ENCODE data around the gene MYH6.
"Not testable (repeated sequence)": the region's sequence is repeated elsewhere in the genome, so short reads cannot be mapped to it uniquely, and the experiment has no call there.

MYH6 gene

DNA sequence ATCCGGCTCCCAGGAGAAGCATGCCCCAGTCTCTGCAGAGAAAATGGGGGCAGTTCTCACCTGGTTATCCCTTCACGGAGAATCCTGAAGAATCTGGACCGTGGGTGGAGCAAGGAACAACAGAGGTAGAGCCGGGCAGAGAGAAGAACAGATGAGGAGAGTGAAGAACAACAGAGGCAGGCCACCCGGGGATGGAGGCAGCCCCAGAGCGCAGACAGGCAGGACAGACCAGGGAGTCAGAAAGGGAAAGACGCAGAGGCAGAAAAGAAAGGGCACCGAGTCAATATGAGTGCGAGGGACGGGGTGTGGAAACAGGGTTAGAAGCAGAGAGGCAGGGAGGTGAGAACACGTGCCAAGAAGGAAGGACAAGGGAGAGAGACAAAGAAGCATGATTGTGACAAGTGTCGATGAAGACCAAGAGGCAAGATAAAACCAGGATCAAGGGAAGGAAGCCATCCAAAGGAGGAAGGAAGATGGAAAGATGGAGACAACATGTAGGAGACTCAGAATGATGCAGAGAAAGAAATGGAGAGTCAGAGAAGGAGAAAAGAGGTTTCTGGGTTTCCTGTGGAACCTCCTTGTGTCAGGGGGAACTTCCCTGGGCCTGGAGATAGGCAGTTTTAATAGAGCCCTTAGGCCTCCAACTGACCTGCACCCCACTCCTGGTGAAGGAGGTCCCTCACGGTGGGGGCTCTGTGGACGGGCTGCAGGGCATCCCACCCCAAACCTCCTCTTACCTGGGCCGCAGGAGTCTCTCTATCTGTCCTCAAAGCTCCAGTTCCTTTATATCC, at the start of gene MYH6:
MYH6 (minus strand) TSS at position 758 of the 791 bp plus-strand sequence. CDS start 1,050 bp downstream, outside the sequence.
- DNase-seq = no peak

GRCh38 chr14:23456883-23457586, 49.0 kb upstream of the MYH6 start:
- not testable (repeated sequence) for DNase-seq

- no peak for DNase-seq
Observed at GRCh38 chr14:23454445-23454856, 46.4 kb upstream of the MYH6 start.

- DNase-seq = no peak
Observed at GRCh38 chr14:23452237-23452636, 44.2 kb upstream of the MYH6 start.

- DNase-seq = no peak
Observed at GRCh38 chr14:23450379-23450778, 42.3 kb upstream of the MYH6 start.

GRCh38 chr14:23449314-23449713, 41.2 kb upstream of the MYH6 start:
- DNase-seq = no peak

DNA sequence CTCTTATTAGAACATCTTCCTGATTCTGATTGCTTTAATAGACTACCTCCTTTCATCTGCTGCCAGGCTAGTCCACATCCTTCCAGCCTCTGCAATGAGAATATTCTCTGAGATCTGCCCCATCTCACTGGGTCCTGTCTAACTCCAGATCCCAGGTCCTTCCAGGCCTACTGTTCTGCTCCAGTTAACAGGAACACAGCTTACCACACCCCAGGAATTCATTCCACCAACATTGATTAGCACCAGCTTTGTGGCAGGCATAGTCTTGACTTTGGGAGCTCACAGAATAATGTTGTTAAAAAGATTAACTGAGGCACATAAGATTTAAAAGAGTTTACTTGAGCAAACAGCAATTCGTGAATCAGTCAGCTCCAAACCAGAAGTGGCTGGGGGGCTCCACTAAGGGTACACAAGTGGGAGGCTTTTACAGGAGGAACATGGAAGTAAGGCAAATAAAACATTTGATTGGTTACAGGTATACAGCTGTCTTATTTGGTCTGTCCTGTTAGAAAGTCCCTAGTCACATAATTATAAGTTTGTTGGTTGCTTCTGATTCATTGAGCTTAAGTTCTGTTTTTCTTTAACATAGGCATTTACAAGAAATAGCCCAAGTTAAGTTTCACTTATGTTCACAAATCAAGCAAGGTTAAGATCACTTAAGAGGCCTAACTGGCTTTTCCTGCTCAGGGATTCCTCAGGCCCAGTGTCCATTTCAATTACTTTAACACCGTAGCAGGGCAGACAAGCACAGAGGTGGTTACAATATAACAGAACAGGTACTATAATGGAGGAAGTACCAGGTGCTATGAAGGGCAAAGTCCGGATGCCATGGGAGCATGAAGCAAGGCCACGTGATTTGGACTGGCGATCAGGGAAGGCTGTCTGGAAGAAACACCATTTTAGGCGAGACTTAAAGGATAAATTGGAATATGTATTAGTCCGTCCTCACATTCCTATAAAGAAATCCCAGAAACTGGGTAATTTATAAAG, 39.6 kb upstream of the MYH6 start:
- DNase-seq = no peak

GRCh38 chr14:23446291-23446851, 38.3 kb upstream of the MYH6 start:
- DNase-seq = no peak

- DNase-seq = no peak
Observed at GRCh38 chr14:23445773-23446172, 37.7 kb upstream of the MYH6 start.

- no peak for DNase-seq
Observed at GRCh38 chr14:23444314-23444713, 36.2 kb upstream of the MYH6 start.

DNA sequence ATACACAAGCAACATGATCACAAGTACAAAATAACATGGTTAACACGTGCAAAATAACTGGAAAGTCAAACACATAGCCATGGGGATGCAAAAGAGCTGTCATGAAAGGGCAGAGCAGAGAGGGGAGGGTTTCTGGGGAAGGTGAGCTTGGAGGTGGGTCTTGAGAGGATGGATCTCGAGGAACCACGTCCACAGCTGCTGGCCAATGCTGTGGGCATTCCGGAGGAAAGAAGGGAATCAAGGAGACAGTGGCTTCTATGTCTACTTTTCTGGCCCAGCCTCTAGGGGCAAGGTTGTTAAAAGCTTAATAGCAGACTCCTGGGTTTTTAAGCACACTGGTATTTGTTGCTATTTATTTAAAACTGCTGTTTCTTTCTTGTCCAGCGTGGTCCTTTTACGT, 35.8 kb upstream of the MYH6 start:
- no peak for DNase-seq

GRCh38 chr14:23443411-23443812, 35.3 kb upstream of the MYH6 start:
- no peak for DNase-seq

DNA sequence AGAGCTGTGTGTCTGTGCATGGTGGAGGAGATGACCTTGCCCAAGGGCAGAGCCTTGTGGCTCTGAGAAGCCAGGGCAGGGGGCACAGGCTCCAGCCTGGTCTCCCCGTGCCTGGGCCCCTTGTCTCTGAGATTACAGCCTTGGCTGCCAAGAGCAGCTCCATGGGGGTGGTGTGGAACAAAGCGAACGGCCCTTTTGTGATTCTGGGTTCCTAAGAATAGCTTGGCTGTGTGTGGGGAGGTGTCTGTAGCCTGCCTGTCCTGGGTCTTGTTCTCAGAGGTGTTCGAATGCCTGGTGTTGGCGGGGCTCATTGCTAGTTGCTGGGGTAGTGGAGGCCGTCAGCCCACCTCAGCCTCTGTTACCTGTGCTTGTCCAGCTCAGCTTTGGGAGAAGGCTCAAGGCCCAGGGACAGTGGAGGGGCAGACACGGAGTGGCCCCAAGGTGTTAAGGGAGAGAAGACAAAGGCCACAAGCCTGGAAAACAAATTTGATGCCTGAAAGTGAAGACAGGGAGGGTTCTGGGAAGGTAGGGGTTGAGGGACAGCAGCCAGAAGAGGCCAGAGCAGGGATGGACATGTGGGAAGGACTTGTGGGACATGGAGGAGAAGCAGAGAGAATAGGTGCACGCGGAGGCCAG, 34.8 kb upstream of the MYH6 start:
- DNase-seq = no peak

GRCh38 chr14:23441076-23441475, 33.0 kb upstream of the MYH6 start:
- DNase-seq = no peak

DNA sequence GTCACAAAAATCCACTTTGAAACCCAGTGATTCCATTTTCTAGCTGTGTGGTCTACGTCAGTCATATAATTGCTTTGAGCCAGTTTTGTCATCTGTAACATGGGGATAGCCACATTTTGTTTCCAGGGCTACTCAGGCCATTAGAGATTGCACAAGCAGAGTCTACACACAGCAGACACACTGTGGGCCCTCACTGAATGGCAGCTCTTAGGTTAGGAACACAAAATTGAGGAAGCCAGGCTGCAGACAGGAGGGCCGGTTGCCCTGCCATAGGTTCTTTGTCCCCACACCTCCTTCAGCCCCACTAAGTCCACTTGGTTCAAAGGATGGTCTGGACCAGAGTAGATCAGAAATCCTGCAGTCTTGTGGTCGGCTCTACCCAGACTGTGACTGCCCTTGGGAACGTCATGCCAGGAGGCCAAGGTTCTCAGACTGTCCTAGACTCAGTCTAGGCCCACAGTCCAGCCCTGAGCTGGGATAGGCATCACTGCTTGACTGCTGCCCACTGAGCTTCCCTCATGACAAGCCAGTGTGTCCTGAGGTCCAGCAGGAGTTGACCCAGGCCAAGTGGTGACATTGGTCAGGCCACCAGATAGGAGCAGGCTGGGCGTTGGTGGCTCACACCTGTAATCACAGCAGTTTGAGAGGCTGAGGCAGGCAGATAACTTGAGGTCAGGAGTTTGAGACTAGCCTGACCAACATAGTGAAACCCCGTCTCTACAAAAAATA, 31.2 kb upstream of the MYH6 start:
- no peak for DNase-seq

- DNase-seq = no peak
Observed at GRCh38 chr14:23438101-23438971, 30.3 kb upstream of the MYH6 start.

- DNase-seq = no peak
Observed at GRCh38 chr14:23437133-23438100, 29.3 kb upstream of the MYH6 start.

- DNase-seq = peak; percentile 33 to 53
Observed at GRCh38 chr14:23436327-23437132, 28.5 kb upstream of the MYH6 start.

Data from hippocampal formation (tissue), 2 donors.